ENCODE results near the gene DDX49. TPM values are rescaled to one million over a fixed set of nuclear protein-coding genes. Genes with fewer than 3 reads are reported as not detected.
A peak's percentile ranks its signal among the peaks of the same experiment; 100 is the strongest.

The DDX49 gene
- total and polyA plus RNA-seq, 9 of the 15 experiments (the other 6 are each of a cell fraction or from before 2014, with no cell fraction given), result 1.1 to 113 (median 45.7) TPM

DNA sequence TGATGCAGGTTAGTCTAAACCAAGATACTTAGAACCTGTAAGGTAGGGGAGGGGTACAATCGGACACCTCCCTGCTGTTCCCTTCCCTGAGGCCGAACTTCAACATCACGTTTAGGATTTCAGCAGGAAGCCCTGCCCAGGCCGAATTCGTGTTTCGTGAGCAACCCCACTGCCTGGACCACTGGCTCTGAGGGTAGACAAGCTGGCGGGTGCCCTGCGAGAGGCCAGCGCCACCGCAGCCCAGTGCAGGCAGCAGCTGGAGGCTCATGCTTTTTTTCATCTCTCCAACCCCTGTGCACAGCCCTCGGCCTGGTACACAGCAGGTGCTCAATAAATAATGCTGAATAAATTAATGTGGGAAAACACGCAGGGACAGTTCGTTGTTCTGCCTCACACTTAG, 13.8 kb downstream of the DDX49 start:
- H3K4me1 ChIP-seq (replicated peaks in 1 of 2; ENCODE audit: control insufficient read depth in 2 of 2, insufficient read depth in 2 of 2, low read length in 2 of 2), result peaks cover 5 to 28% of the 10 kb centered on the region in 2 experiments; a peak in 4 of 5 replicates
- in situ Hi-C loops (cut with MboI), result no loop called here
- no peaks in the 10 kb centered on the region for H3K9me3 ChIP-seq (replicated peaks; ENCODE audit: control insufficient read depth, insufficient read depth, low read depth, low read length)
- POLR2A ChIA-PET, result interaction anchor here (0.7 kb wide), 1 partner anchor 14 kb away, joined by 3 read pairs; the partner anchor contains the start of genes COPE and DDX49
- FAIRE-seq (no peak), DNase-seq (ENCODE audit: extremely low read depth in 1 of 4, low spot score in 3 of 4) (no peak), ATAC-seq (no peak)
- peaks cover 2% of the 10 kb centered on the region; the same call in 1 of the 3 replicates for H3K36me3 ChIP-seq (ENCODE audit: control insufficient read depth, insufficient read depth, low read length)
- no peak overlapping the region for H3K4me3 ChIP-seq
- no peak for TF ChIP-seq E2F6 (IDR thresholded peaks at IDR 0.05; ENCODE audit: borderline replicate concordance in 1 of 2, extremely low read depth in 1 of 2, insufficient read depth in 1 of 2, insufficient read length in 1 of 2, low read depth in 1 of 2, low read length in 1 of 2, poor library complexity in 1 of 2, severe bottlenecking in 1 of 2)
- TF ChIP-seq NBN (IDR thresholded peaks at IDR 0.05; ENCODE audit: low read depth), result no peak
- TF ChIP-seq TFAP4 (CRISPR knock-in tag; IDR thresholded peaks at IDR 0.05; ENCODE audit: borderline replicate concordance), result no peak; the same call in 1 of the 2 replicates
- peak; percentile 69; the same call in 1 of the 2 replicates for TF ChIP-seq ZKSCAN8 (CRISPR knock-in tag; IDR thresholded peaks at IDR 0.05)
- H3K79me2 ChIP-seq (ENCODE audit: control insufficient read depth, insufficient read depth, low read length), result no peaks in the 10 kb centered on the region
- no peaks in the 10 kb centered on the region for H3K27me3 ChIP-seq (ENCODE audit: control insufficient read depth in 2 of 2, insufficient read depth in 2 of 2, low read length in 2 of 2)
- H3K4me2 ChIP-seq (ENCODE audit: insufficient read depth, low read length), result no peak overlapping the region
- no TSS peak for BruUV-seq (replicated peaks)
- H3K9ac ChIP-seq (ENCODE audit: insufficient read depth in 1 of 2, low read depth in 2 of 2, low read length in 2 of 2), result peak overlapping the region in 1 of 2 experiments; percentile 77; a peak in 1 of 4 replicates
- 59% methylated on average over 12 of the region's 13 CpGs for WGBS (ENCODE audit: insufficient coverage, low coverage, missing lambda C conversion rate)
- intact Hi-C loops (cut with micrococcal nuclease), result no loop called here
- H4K20me1 ChIP-seq (replicated peaks; ENCODE audit: control insufficient read depth, insufficient read depth, low read length), result 0 out of 2 replicates have a peak, but pooled peaks cover 3% of the 10 kb centered on the region
- H2AFZ ChIP-seq (ENCODE audit: low read depth, low read length), result no peak overlapping the region
- H3K9me1 ChIP-seq (ENCODE audit: control insufficient read depth, insufficient read depth, low read length), result peaks cover 2% of the 10 kb centered on the region
- H3K27ac ChIP-seq (ENCODE audit: extremely low read depth, low read depth, low read length), result no peak overlapping the region
- CTCF ChIA-PET (ENCODE audit: low intra/inter-chr PET ratio), result no interaction called here

Measured in K562 (cell line).